HepG2 (cell line): Measurements from ENCODE around the gene HACD2. TPM values are rescaled to one million over a fixed set of nuclear protein-coding genes. Genes with fewer than 3 reads are reported as not detected.
A peak's percentile ranks its signal among the peaks of the same experiment; 100 is the strongest.

Source experiments
- ATAC-seq: fragments of 200-7000 bp; cut with Tn5 transposase; 3 replicates; pipeline ENCODE4 v1.9.1; 2020; ENCODE audit warnings: mild to moderate bottlenecking, moderate library complexity
- BruUV-seq: library from RNA; stranded (reverse); fragments of 400-500 nt; replicated peaks from 2 replicates; lab custom pipeline; 2021; lab: Mats Ljungman, UMichigan
- CTCF ChIA-PET: fragments of 300-600 bp; formaldehyde crosslinking; extraction: SDS; loops from one replicate; lab custom pipeline; 2021; ENCODE audit warnings: low total read pairs, inconsistent platforms, low intra/inter-chr PET ratio; lab: Yijun Ruan, JAX
- POLR2A ChIA-PET: fragments of 350-600 bp; sonication (Branson Sonifier 250); formaldehyde crosslinking; loops from one replicate; lab custom pipeline; 2020; ENCODE audit warnings: antibody characterized with exemption, inconsistent platforms; lab: Yijun Ruan, JAX
- DNase-seq: peaks from one replicate; pipeline ENCODE4 v3.0.0-alpha.2; 2015; ENCODE audit warnings: low spot score
- FAIRE-seq: peaks from 3 replicates; lab custom pipeline; 2011; peaks lifted over from hg19 to GRCh38; lab: Jason Lieb, UNC
- H2AFZ ChIP-seq: one replicate; pipeline ENCODE4 v1.6.1; 2011; ENCODE audit warnings: low read length, inconsistent platforms
- H3K27ac ChIP-seq: fragments of 300-600 bp; 3 replicates; pipeline ENCODE4 v1.8.0; 2011; ENCODE audit warnings: mixed run types, mild to moderate bottlenecking, mixed read lengths, low read length, inconsistent platforms; ENCODE audit not compliant: insufficient read depth; ENCODE audit errors: extremely low read length
- H3K27me3 ChIP-seq, 2 experiments: fragments of 200-600 bp in 1 of 2; 2 replicates in 1 of 2; 3 replicates in 1 of 2; pipeline versions ENCODE4 v1.6.0 to v1.8.0; 2011; ENCODE audit warnings: low read length in 2 of 2, mild to moderate bottlenecking in 2 of 2, moderate library complexity in 2 of 2, inconsistent platforms in 1 of 2; ENCODE audit not compliant: insufficient read depth in 2 of 2, control insufficient read depth in 1 of 2
- H3K36me3 ChIP-seq, 2 experiments: fragments of 200-600 bp in 1 of 2; replicated peaks in 1 of 2; 2 replicates in 1 of 2; 3 replicates in 1 of 2; pipeline versions ENCODE4 v1.5.1 to v1.8.0; 2011; ENCODE audit warnings: low read length in 2 of 2, inconsistent platforms in 1 of 2; ENCODE audit not compliant: insufficient read depth in 2 of 2, control insufficient read depth in 1 of 2
- H3K4me1 ChIP-seq: 2 replicates; pipeline ENCODE4 v1.5.1; 2012; ENCODE audit warnings: low read length, inconsistent platforms; ENCODE audit not compliant: insufficient read depth
- H3K4me2 ChIP-seq: 2 replicates; pipeline ENCODE4 v1.6.0; 2011; ENCODE audit warnings: low read depth, low read length, inconsistent platforms
- H3K4me3 ChIP-seq, 3 experiments: fragments of 200-600 bp in 1 of 3; sonication (generic), shearing (Covaris generic) in 1 of 3; replicated peaks in 1 of 3; 2 replicates each; pipeline ENCODE4 v1.5.1; 2011 to 2016; ENCODE audit warnings: low read length in 3 of 3, inconsistent platforms in 2 of 3, low read depth in 2 of 3, mild to moderate bottlenecking in 2 of 3, control low read depth in 1 of 3, mixed read lengths in 1 of 3; ENCODE audit not compliant: insufficient read depth in 1 of 3
- H3K79me2 ChIP-seq: one replicate; pipeline ENCODE4 v1.6.1; 2011; ENCODE audit warnings: low read length, inconsistent platforms; ENCODE audit not compliant: insufficient read depth
- H3K9ac ChIP-seq: 2 replicates; pipeline ENCODE4 v1.6.0; 2011; ENCODE audit warnings: mild to moderate bottlenecking, low read depth, low read length, inconsistent platforms; ENCODE audit not compliant: insufficient read depth
- H3K9me3 ChIP-seq: 2 replicates; pipeline ENCODE4 v1.5.1; 2012; ENCODE audit warnings: mild to moderate bottlenecking, low read length
- H4K20me1 ChIP-seq: 2 replicates; pipeline ENCODE4 v1.6.0; 2011; ENCODE audit warnings: inconsistent platforms, mild to moderate bottlenecking, low read length, moderate library complexity; ENCODE audit not compliant: insufficient read depth
- CEBPG ChIP-seq: IDR thresholded peaks from 2 replicates; pipeline ENCODE4 v1.6.1; 2016
- HNRNPK ChIP-seq: fragments of 200-400 bp; formaldehyde crosslinking; IDR thresholded peaks from 2 replicates; pipeline ENCODE4 v1.6.1; 2018; ENCODE audit warnings: low read length, low read depth, moderate library complexity, mild to moderate bottlenecking; ENCODE audit not compliant: poor library complexity, severe bottlenecking
- ISL2 ChIP-seq: sonication (generic); formaldehyde crosslinking; IDR thresholded peaks from 2 replicates; pipeline ENCODE4 v1.5.0; 2020; ENCODE audit warnings: missing genetic modification reagents
- JUN ChIP-seq: sonication (generic); formaldehyde crosslinking; IDR thresholded peaks from 2 replicates; pipeline ENCODE4 v1.4.0; 2020; ENCODE audit warnings: mild to moderate bottlenecking, missing genetic modification reagents
- KDM3A ChIP-seq: IDR thresholded peaks from 2 replicates; pipeline ENCODE4 v1.6.1; 2018; ENCODE audit warnings: low read depth, missing compliant biosample characterization
- MAZ ChIP-seq, 2 experiments: sonication (generic) in 1 of 2; formaldehyde crosslinking in 1 of 2; IDR thresholded peaks; 2 replicates each; pipeline versions ENCODE4 v1.5.0 to v1.6.1; 2012 to 2020; ENCODE audit warnings: low read depth in 2 of 2, mild to moderate bottlenecking in 2 of 2, borderline replicate concordance in 1 of 2, improper control_type of control experiment in 1 of 2, low read length in 1 of 2, missing genetic modification reagents in 1 of 2, moderate library complexity in 1 of 2
- MED13 ChIP-seq: sonication (generic); formaldehyde crosslinking; IDR thresholded peaks from 2 replicates; pipeline ENCODE4 v1.5.0; 2020; ENCODE audit warnings: missing genetic modification reagents
- NFE2L1 ChIP-seq: sonication (generic); formaldehyde crosslinking; IDR thresholded peaks from 2 replicates; pipeline ENCODE4 v1.4.0; 2020; ENCODE audit warnings: missing genetic modification reagents, mild to moderate bottlenecking, borderline replicate concordance
- SIX1 ChIP-seq: sonication (generic); formaldehyde crosslinking; IDR thresholded peaks from 2 replicates; pipeline ENCODE4 v1.4.0; 2020; ENCODE audit warnings: missing genetic modification reagents, borderline replicate concordance
- ZKSCAN5 ChIP-seq: sonication (generic); formaldehyde crosslinking; IDR thresholded peaks from 2 replicates; pipeline ENCODE4 v1.5.1; 2020; ENCODE audit warnings: mild to moderate bottlenecking, missing genetic modification reagents
- ZNF10 ChIP-seq: sonication (generic); formaldehyde crosslinking; IDR thresholded peaks from 2 replicates; pipeline ENCODE4 v1.4.0; 2020; ENCODE audit warnings: mild to moderate bottlenecking, low read depth, missing genetic modification reagents, borderline replicate concordance
- ZNF614 ChIP-seq: IDR thresholded peaks from 2 replicates; pipeline ENCODE4 v1.6.1; 2018; ENCODE audit warnings: missing biosample characterization, missing genetic modification reagents, inconsistent platforms, borderline replicate concordance
- ZNF713 ChIP-seq: sonication (generic); formaldehyde crosslinking; IDR thresholded peaks from 2 replicates; pipeline ENCODE4 v1.4.0; 2020; ENCODE audit warnings: mild to moderate bottlenecking, missing genetic modification reagents
- ZZZ3 ChIP-seq: sonication (generic); formaldehyde crosslinking; IDR thresholded peaks from 2 replicates; pipeline ENCODE4 v1.4.0; 2020; ENCODE audit warnings: missing genetic modification reagents, mild to moderate bottlenecking, borderline replicate concordance
- WGBS: methylation state at CpG from one replicate; pipeline ENCODE4 v1.1.6; 2017; ENCODE audit warnings: low lambda C conversion rate; 5-methylcytosine and 5-hydroxymethylcytosine counted together
- in situ Hi-C: cut with HindIII; loops from 2 replicates; pipeline ENCODE4 v1.10.0; 2017; ENCODE audit warnings: low pct_unique_long_range_greater_than_20kb; ENCODE audit not compliant: extremely low pct_ligation_motif_present
- intact Hi-C: fragments of 100-400 bp; cut with micrococcal nuclease; formaldehyde crosslinking; loops from one replicate; pipeline ENCODE4 v1.10.0; 2022; ENCODE audit not compliant: unreplicated experiment
- polyA plus RNA-seq, 8 experiments: library from polyadenylated mRNA; depleted of rRNA in 3 of 8; stranded (reverse) in 7 of 8; unstranded in 1 of 8; fragments of >200 nt; fragmentation: Illumina TruSeq in 4 of 8; extraction: Trizol in 4 of 8; gene quantifications; 2 replicates each; pipeline versions ENCODE4 v1.2.1 to v1.2.3, GENCODE V29; 2011 to 2016; ENCODE audit warnings: low read depth in 4 of 8, missing spikeins in 1 of 8, mixed read lengths in 1 of 8; ENCODE audit not compliant: insufficient read depth in 1 of 8
- total RNA-seq, 5 experiments: library from RNA; depleted of rRNA; stranded (reverse); fragments of >200 nt; fragmentation: Illumina TruSeq; extraction: Trizol; gene quantifications; 2 replicates each; pipeline ENCODE4 v1.2.3, GENCODE V29; 2016; ENCODE audit warnings: low read depth in 1 of 5
- TF ChIP-seq, protein P1 (sequence below): IDR thresholded peaks from 2 replicates; pipeline ENCODE4 v1.6.1; 2016; ENCODE audit warnings: low read depth, borderline replicate concordance
- TF ChIP-seq, protein P2 (sequence below): sonication (generic); formaldehyde crosslinking; IDR thresholded peaks from 2 replicates; pipeline ENCODE4 v1.8.1; 2023; ENCODE audit warnings: mild to moderate bottlenecking, missing genetic modification reagents
- TF ChIP-seq, protein P3 (sequence below): sonication (generic); formaldehyde crosslinking; IDR thresholded peaks from 2 replicates; pipeline ENCODE4 v1.5.0; 2020; ENCODE audit warnings: mild to moderate bottlenecking, missing genetic modification reagents, borderline replicate concordance
- TF ChIP-seq, protein P4 (sequence below): sonication (generic); formaldehyde crosslinking; IDR thresholded peaks from 2 replicates; pipeline ENCODE4 v1.8.1; 2023; ENCODE audit warnings: mild to moderate bottlenecking, missing genetic modification reagents
- TF ChIP-seq, protein P5 (sequence below): sonication (generic); formaldehyde crosslinking; IDR thresholded peaks from 2 replicates; pipeline ENCODE4 v1.5.0; 2020; ENCODE audit warnings: missing genetic modification reagents, mild to moderate bottlenecking, borderline replicate concordance

The HACD2 gene
- total and polyA plus RNA-seq, 2 of the 13 experiments (the other 11 are each of a cell fraction or from before 2014, with no cell fraction given) = 47.0 to 50.4 TPM

DNA sequence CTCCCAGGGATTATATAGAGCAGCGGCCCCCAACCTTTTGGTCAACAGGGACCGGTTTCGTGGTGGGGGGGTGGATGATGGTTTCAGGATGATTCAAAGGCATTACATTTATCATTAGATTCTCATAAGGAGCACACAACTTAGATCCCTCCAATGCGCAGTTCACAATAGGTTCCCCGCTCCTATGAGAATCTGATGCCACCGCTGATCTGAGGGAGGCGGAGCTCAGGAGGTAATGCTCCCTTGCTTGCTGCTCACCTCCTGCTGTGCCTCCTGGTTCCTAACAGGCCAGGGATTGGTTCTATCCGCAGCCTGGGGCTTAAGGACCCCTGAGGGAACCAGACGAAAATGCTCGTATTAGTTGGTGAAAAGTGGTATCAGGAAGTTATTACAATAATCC lies 1.3 kb upstream of the HACD2 start:
- peak overlapping the region; percentile 83 for H3K4me2 ChIP-seq
- FAIRE-seq = peak; percentile 69
- H2AFZ ChIP-seq = no peak overlapping the region
- peak; percentile 72 for DNase-seq
- ChIA-PET CTCF (interaction anchor here (0.9 kb wide), 1 partner anchor 56 kb away, joined by 4 read pairs; no protein-coding TSS in a partner anchor), POLR2A (interaction anchor here (1.0 to 7.6 kb wide), 9 partner anchors 16 to 67 kb away, joined by 3 to 88 read pairs (median 5); no protein-coding TSS in a partner anchor)
- peak overlapping the region; percentile 89 to 98 (median 91) for H3K4me3 ChIP-seq
- peaks cover 3 to 4% of the 10 kb centered on the region in 2 experiments; a peak in 3 of 5 replicates for H3K36me3 ChIP-seq
- no TSS peak for BruUV-seq
- in situ Hi-C loops = no loop called here
- peak overlapping the region; percentile 97 for H3K27ac ChIP-seq
- H4K20me1 ChIP-seq = no peaks in the 10 kb centered on the region
- H3K9ac ChIP-seq = peak overlapping the region; percentile 93
- peaks cover 55% of the 10 kb centered on the region for H3K79me2 ChIP-seq
- H3K9me3 ChIP-seq = peaks cover 17% of the 10 kb centered on the region
- intact Hi-C loops = no loop called here
- H3K4me1 ChIP-seq = peaks cover 45% of the 10 kb centered on the region
- WGBS = under 1% methylated on average over 10 of the region's 10 CpGs
- H3K27me3 ChIP-seq = no peaks in the 10 kb centered on the region; a peak in 1 of 5 replicates
- ATAC-seq = peak; percentile 39
- TF ChIP-seq SIX1 (CRISPR knock-in tag) = no peak
- TF ChIP-seq CEBPG (CRISPR knock-in tag) = no peak
- TF ChIP-seq, protein P1, sequence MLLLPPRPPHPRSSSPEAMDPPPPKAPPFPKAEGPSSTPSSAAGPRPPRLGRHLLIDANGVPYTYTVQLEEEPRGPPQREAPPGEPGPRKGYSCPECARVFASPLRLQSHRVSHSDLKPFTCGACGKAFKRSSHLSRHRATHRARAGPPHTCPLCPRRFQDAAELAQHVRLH = no peak
- TF ChIP-seq, protein P2, sequence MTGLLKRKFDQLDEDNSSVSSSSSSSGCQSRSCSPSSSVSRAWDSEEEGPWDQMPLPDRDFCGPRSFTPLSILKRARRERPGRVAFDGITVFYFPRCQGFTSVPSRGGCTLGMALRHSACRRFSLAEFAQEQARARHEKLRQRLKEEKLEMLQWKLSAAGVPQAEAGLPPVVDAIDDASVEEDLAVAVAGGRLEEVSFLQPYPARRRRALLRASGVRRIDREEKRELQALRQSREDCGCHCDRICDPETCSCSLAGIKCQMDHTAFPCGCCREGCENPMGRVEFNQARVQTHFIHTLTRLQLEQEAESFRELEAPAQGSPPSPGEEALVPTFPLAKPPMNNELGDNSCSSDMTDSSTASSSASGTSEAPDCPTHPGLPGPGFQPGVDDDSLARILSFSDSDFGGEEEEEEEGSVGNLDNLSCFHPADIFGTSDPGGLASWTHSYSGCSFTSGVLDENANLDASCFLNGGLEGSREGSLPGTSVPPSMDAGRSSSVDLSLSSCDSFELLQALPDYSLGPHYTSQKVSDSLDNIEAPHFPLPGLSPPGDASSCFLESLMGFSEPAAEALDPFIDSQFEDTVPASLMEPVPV (CRISPR knock-in tag) = no peak
- TF ChIP-seq ZNF10 (CRISPR knock-in tag) = no peak
- TF ChIP-seq ZNF713 = no peak
- TF ChIP-seq, protein P3, sequence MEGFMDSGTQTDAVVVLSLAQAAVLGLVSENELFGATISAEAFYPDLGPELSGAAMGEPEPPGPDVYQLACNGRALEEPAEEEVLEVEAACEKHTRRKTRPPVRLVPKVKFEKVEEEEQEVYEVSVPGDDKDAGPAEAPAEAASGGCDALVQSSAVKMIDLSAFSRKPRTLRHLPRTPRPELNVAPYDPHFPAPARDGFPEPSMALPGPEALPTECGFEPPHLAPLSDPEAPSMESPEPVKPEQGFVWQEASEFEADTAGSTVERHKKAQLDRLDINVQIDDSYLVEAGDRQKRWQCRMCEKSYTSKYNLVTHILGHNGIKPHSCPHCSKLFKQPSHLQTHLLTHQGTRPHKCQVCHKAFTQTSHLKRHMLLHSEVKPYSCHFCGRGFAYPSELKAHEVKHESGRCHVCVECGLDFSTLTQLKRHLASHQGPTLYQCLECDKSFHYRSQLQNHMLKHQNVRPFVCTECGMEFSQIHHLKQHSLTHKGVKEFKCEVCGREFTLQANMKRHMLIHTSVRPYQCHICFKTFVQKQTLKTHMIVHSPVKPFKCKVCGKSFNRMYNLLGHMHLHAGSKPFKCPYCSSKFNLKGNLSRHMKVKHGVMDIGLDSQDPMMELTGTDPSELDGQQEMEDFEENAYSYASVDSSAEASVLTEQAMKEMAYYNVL = no peak
- TF ChIP-seq, protein P4, sequence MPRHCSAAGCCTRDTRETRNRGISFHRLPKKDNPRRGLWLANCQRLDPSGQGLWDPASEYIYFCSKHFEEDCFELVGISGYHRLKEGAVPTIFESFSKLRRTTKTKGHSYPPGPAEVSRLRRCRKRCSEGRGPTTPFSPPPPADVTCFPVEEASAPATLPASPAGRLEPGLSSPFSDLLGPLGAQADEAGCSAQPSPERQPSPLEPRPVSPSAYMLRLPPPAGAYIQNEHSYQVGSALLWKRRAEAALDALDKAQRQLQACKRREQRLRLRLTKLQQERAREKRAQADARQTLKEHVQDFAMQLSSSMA (CRISPR knock-in tag) = no peak
- TF ChIP-seq MED13 (CRISPR knock-in tag) = no peak
- TF ChIP-seq MAZ (IDR thresholded peaks at IDR 0.05; ENCODE audit: borderline replicate concordance, low read depth, low read length) = no peak
- TF ChIP-seq MAZ (CRISPR knock-in tag; IDR thresholded peaks at IDR 0.05; ENCODE audit: low read depth) = no peak
- peak; percentile 100 for TF ChIP-seq ZKSCAN5
- TF ChIP-seq ZZZ3 = no peak
- TF ChIP-seq JUN (CRISPR knock-in tag) = no peak
- TF ChIP-seq ZNF614 = no peak
- no peak for TF ChIP-seq NFE2L1 (CRISPR knock-in tag)
- TF ChIP-seq, protein P5, sequence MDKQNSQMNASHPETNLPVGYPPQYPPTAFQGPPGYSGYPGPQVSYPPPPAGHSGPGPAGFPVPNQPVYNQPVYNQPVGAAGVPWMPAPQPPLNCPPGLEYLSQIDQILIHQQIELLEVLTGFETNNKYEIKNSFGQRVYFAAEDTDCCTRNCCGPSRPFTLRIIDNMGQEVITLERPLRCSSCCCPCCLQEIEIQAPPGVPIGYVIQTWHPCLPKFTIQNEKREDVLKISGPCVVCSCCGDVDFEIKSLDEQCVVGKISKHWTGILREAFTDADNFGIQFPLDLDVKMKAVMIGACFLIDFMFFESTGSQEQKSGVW = no peak
- TF ChIP-seq ISL2 (CRISPR knock-in tag) = no peak
- TF ChIP-seq HNRNPK = no peak
- no peak for TF ChIP-seq KDM3A
